Aorta (tissue), 5 donors: ENCODE results near the gene RIN1. TPM values are rescaled to one million over a fixed set of nuclear protein-coding genes. Genes with fewer than 3 reads are reported as not detected.

Experiments
- ATAC-seq: fragments of 200-7000 bp; cut with Tn5 transposase; one replicate; pipeline ENCODE4 v1.9.1; 2022; ENCODE audit warnings: moderate library complexity; ENCODE audit not compliant: low FRiP score
- DNase-seq, 2 donors: peaks; one replicate each; pipeline ENCODE4 v3.0.0-alpha.2; 2020
- H3K27ac ChIP-seq, 2 donors: one replicate each; pipeline ENCODE4 v1.5.1; 2013; ENCODE audit warnings: low read length in 2 of 2, mild to moderate bottlenecking in 2 of 2, moderate library complexity in 2 of 2, control low read depth in 1 of 2, inconsistent platforms in 1 of 2, low read depth in 1 of 2
- H3K27me3 ChIP-seq, 2 donors: one replicate each; pipeline ENCODE4 v1.6.1; 2013; ENCODE audit warnings: control low read depth in 1 of 2, low read length in 1 of 2, mild to moderate bottlenecking in 1 of 2, moderate library complexity in 1 of 2; ENCODE audit not compliant: insufficient read depth in 2 of 2, control insufficient read depth in 1 of 2
- H3K36me3 ChIP-seq, 2 donors: one replicate each; pipeline ENCODE4 v1.6.1; 2013; ENCODE audit warnings: control low read depth in 1 of 2, low read length in 1 of 2, mild to moderate bottlenecking in 1 of 2; ENCODE audit not compliant: insufficient read depth in 2 of 2, control insufficient read depth in 1 of 2
- H3K4me1 ChIP-seq, 2 donors: one replicate each; pipeline ENCODE4 v1.6.1; 2013; ENCODE audit warnings: low read length in 2 of 2, control low read depth in 1 of 2, mild to moderate bottlenecking in 1 of 2, moderate library complexity in 1 of 2; ENCODE audit not compliant: insufficient read depth in 2 of 2, control insufficient read depth in 1 of 2
- H3K4me3 ChIP-seq, 2 donors: one replicate each; pipeline ENCODE4 v1.5.1; 2013; ENCODE audit warnings: low read length in 2 of 2, control low read depth in 1 of 2, mild to moderate bottlenecking in 1 of 2
- H3K9me3 ChIP-seq: one replicate; pipeline ENCODE4 v1.6.1; 2013; ENCODE audit warnings: mild to moderate bottlenecking, low read length; ENCODE audit not compliant: control insufficient read depth
- WGBS, 2 donors: extraction: QIAGEN DNeasy Blood & Tissue Kit; methylation state at CpG; one replicate each; pipeline ENCODE4 v1.1.7; 2013; 5-methylcytosine and 5-hydroxymethylcytosine counted together
- intact Hi-C, 2 donors: fragments of 100-400 bp; cut with DNase I; formaldehyde crosslinking; loops; one replicate each; pipeline versions ENCODE4 v1.14.2 to v1.15.0; 2022
- polyA plus RNA-seq, 2 donors: library from polyadenylated mRNA; stranded (reverse); fragments of 200-250 nt; gene quantifications; one replicate each; pipeline ENCODE4 v1.2.3, GENCODE V29; 2013
- total RNA-seq, 2 donors: library from RNA; stranded (reverse); fragmentation: NEBNext Ultra II Directional; extraction: Animal tissue kit (Norgen Biotek cat#: 25700); gene quantifications; one replicate each; pipeline ENCODE4 v1.2.1, GENCODE V29; 2021
- donor health status: healthy with polysubstance abuse.
- donor health status: Bipolar disorder and iron deficiency.
- donor health status: DM: no; HTN: no; CAD: no.
- donor health status: DM: no; HTN: no; CAD: no.
- donor health status: DM: yes; HTN: yes; CAD: no.

Gene RIN1
- total and polyA plus RNA-seq, 4 donors = 1.8 to 13.3 (median 8.7) TPM

- no peaks in the 10 kb centered on the region for H3K36me3 ChIP-seq
- no peak overlapping the region for H3K4me3 ChIP-seq
- intact Hi-C loops = no loop called here
- 61 to 65% methylated on average over 10 of the region's 10 CpGs for WGBS, 2 donors
- no peaks in the 10 kb centered on the region for H3K4me1 ChIP-seq
- H3K9me3 ChIP-seq = no peaks in the 10 kb centered on the region
- DNase-seq = peak; percentile 33 to 74
- H3K27ac ChIP-seq = no peak overlapping the region
- no peaks in the 10 kb centered on the region for H3K27me3 ChIP-seq
- ATAC-seq = no peak
Measured at GRCh38 chr11:66330931-66331330, 5.3 kb downstream of the RIN1 start.

- Histone ChIP-seq H3K4me3 (no peak overlapping the region), H3K27me3 (no peaks in the 10 kb centered on the region), H3K27ac (no peak overlapping the region), H3K36me3 (no peaks in the 10 kb centered on the region), H3K4me1 (no peaks in the 10 kb centered on the region), H3K9me3 (no peaks in the 10 kb centered on the region)
- DNase-seq (peak in 1 of 2 donors; percentile 40), ATAC-seq (no peak)
- intact Hi-C loops = no loop called here
- WGBS, 2 donors = 86 to 90% methylated on average over 3 of the region's 3 CpGs
Measured at GRCh38 chr11:66329165-66329673, 7.0 kb downstream of the RIN1 start.

GRCh38 chr11:66328302-66329144 lies 7.7 kb downstream of the RIN1 start:
- no peak overlapping the region for H3K27ac ChIP-seq
- H3K9me3 ChIP-seq = no peaks in the 10 kb centered on the region
- peak; percentile 80 to 91 for DNase-seq
- no peaks in the 10 kb centered on the region for H3K4me1 ChIP-seq
- ATAC-seq = peak; percentile 83
- 12 to 14% methylated on average over 19 of the region's 19 CpGs for WGBS, 2 donors
- H3K4me3 ChIP-seq = no peak overlapping the region
- H3K36me3 ChIP-seq = no peaks in the 10 kb centered on the region
- H3K27me3 ChIP-seq = no peaks in the 10 kb centered on the region
- intact Hi-C loops = loop anchor here in 1 of 2 donors (1.0 kb wide), 1 partner anchor 17 kb away; no protein-coding TSS in a partner anchor

- intact Hi-C loops = loop anchor here in 1 of 2 donors (1.0 kb wide), 1 partner anchor 17 kb away; no protein-coding TSS in a partner anchor
- no peak for DNase-seq
- no peak overlapping the region for H3K27ac ChIP-seq
Measured at GRCh38 chr11:66328031-66328301, 8.3 kb downstream of the RIN1 start.

GRCh38 chr11:66327171-66328030 lies 8.8 kb downstream of the RIN1 start:
- Histone ChIP-seq H3K27me3 (no peaks in the 10 kb centered on the region), H3K4me1 (no peaks in the 10 kb centered on the region), H3K36me3 (no peaks in the 10 kb centered on the region), H3K9me3 (no peaks in the 10 kb centered on the region), H3K4me3 (no peak overlapping the region), H3K27ac (no peak overlapping the region)
- peak; percentile 40 for ATAC-seq
- intact Hi-C loops = loop anchor here in 1 of 2 donors (1.0 kb wide), 1 partner anchor 16 kb away; no protein-coding TSS in a partner anchor
- 83 to 86% methylated on average over 10 of the region's 10 CpGs for WGBS, 2 donors
- peak in 1 of 2 donors; percentile 63 for DNase-seq

More at GRCh38 chr11:66328031-66328301, 8.3 kb downstream of the RIN1 start:
- Histone ChIP-seq H3K36me3 (no peaks in the 10 kb centered on the region), H3K4me3 (no peak overlapping the region), H3K4me1 (no peaks in the 10 kb centered on the region), H3K27me3 (no peaks in the 10 kb centered on the region), H3K9me3 (no peaks in the 10 kb centered on the region)
- ATAC-seq = no peak
- WGBS, 2 donors = 71 to 78% methylated on average over 3 of the region's 3 CpGs

GRCh38 chr11:66326261-66327111 lies 9.7 kb downstream of the RIN1 start:
- H3K4me3 ChIP-seq = no peak overlapping the region
- intact Hi-C loops = no loop called here
- no peak overlapping the region for H3K27ac ChIP-seq
- H3K9me3 ChIP-seq = no peaks in the 10 kb centered on the region
- no peaks in the 10 kb centered on the region for H3K4me1 ChIP-seq
- DNase-seq (no peak), ATAC-seq (peak; percentile 26)
- 29 to 30% methylated on average over 18 to 21 of the region's 21 CpGs for WGBS, 2 donors
- no peaks in the 10 kb centered on the region for H3K27me3 ChIP-seq
- no peaks in the 10 kb centered on the region for H3K36me3 ChIP-seq

GRCh38 chr11:66325263-66325671 lies 11.0 kb downstream of the RIN1 start:
- no peaks in the 10 kb centered on the region for H3K27me3 ChIP-seq
- no peak for DNase-seq
- ATAC-seq = no peak
- H3K4me1 ChIP-seq = no peaks in the 10 kb centered on the region
- intact Hi-C loops = no loop called here
- 83 to 88% methylated on average over 8 of the region's 8 CpGs for WGBS, 2 donors
- H3K36me3 ChIP-seq = no peaks in the 10 kb centered on the region
- no peak overlapping the region for H3K27ac ChIP-seq
- H3K4me3 ChIP-seq = no peak overlapping the region
- no peaks in the 10 kb centered on the region for H3K9me3 ChIP-seq

GRCh38 chr11:66324664-66325063 lies 11.6 kb downstream of the RIN1 start:
- Histone ChIP-seq H3K9me3 (no peaks in the 10 kb centered on the region), H3K4me1 (no peaks in the 10 kb centered on the region), H3K4me3 (no peak overlapping the region), H3K27me3 (no peaks in the 10 kb centered on the region), H3K36me3 (no peaks in the 10 kb centered on the region), H3K27ac (no peak overlapping the region)
- intact Hi-C loops = no loop called here
- DNase-seq (no peak), ATAC-seq (no peak)
- WGBS, 2 donors = 79 to 93% methylated on average over 7 to 10 of the region's 10 CpGs
